Smooth muscle cell (in vitro differentiated cells): ENCODE data around the gene UPB1. TPM values are rescaled to one million over a fixed set of nuclear protein-coding genes. Genes with fewer than 3 reads are reported as not detected.

Experiments used
- DNase-seq: peaks from one replicate; lab custom pipeline; 2025; ENCODE audit not compliant: unreplicated experiment; lab: John Stamatoyannopoulos, UW
- H2AFZ ChIP-seq: fragments of 200-600 bp; sonication (generic); 2 replicates; pipeline ENCODE4 v1.6.0; 2016; ENCODE audit warnings: antibody characterized with exemption, low read depth, mild to moderate bottlenecking
- H3F3A ChIP-seq: fragments of 200-600 bp; sonication (generic); 2 replicates; pipeline ENCODE4 v1.6.0; 2017; ENCODE audit warnings: antibody characterized with exemption, low read depth
- H3K27ac ChIP-seq: fragments of 200-600 bp; sonication (generic); 2 replicates; pipeline ENCODE4 v1.5.1; 2016; ENCODE audit warnings: low read depth, mild to moderate bottlenecking
- H3K27me3 ChIP-seq: fragments of 200-600 bp; sonication (generic); 2 replicates; pipeline ENCODE4 v1.6.1; 2016; ENCODE audit warnings: low read depth, mild to moderate bottlenecking
- H3K36me3 ChIP-seq: fragments of 200-600 bp; sonication (generic); 2 replicates; pipeline ENCODE4 v1.5.1; 2016; ENCODE audit warnings: low read depth
- H3K4me1 ChIP-seq: fragments of 200-600 bp; sonication (generic); 2 replicates; pipeline ENCODE4 v1.5.1; 2016; ENCODE audit warnings: low read depth
- H3K4me2 ChIP-seq: fragments of 200-600 bp; sonication (generic); 2 replicates; pipeline ENCODE4 v1.6.0; 2016; ENCODE audit warnings: mild to moderate bottlenecking
- H3K4me3 ChIP-seq: fragments of 200-600 bp; sonication (generic); 2 replicates; pipeline ENCODE4 v1.5.1; 2016; ENCODE audit warnings: mild to moderate bottlenecking
- H3K79me2 ChIP-seq: fragments of 200-600 bp; sonication (generic); 2 replicates; pipeline ENCODE4 v1.6.0; 2016; ENCODE audit warnings: low read depth, mild to moderate bottlenecking
- H3K9ac ChIP-seq: fragments of 200-600 bp; sonication (generic); 2 replicates; pipeline ENCODE4 v1.6.0; 2016; ENCODE audit warnings: low read depth
- H3K9me3 ChIP-seq: fragments of 200-600 bp; sonication (generic); replicated peaks from 2 replicates; pipeline ENCODE4 v1.5.1; 2016; ENCODE audit warnings: low read depth
- H4K20me1 ChIP-seq: fragments of 200-600 bp; sonication (generic); 2 replicates; pipeline ENCODE4 v1.6.0; 2016; ENCODE audit warnings: low read depth
- WGBS: methylation state at CpG from one replicate; pipeline ENCODE4 v1.1.7; 2016; ENCODE audit warnings: low lambda C conversion rate; 5-methylcytosine and 5-hydroxymethylcytosine counted together
- polyA plus RNA-seq: library from polyadenylated mRNA; unstranded; fragments of >200 nt; fragmentation: Nextera tagmentation; extraction: Ambion mirVana; gene quantifications from 2 replicates; pipeline ENCODE4 v1.2.1, GENCODE V29; 2016
- total RNA-seq: library from RNA; depleted of rRNA; stranded (reverse); fragments of >200 nt; gene quantifications from 2 replicates; pipeline ENCODE4 v1.2.3, GENCODE V29; 2014
- TF ChIP-seq, protein P1 (sequence below): fragments of 200-600 bp; sonication (generic); IDR thresholded peaks from 2 replicates; pipeline ENCODE4 v1.5.1; 2017; ENCODE audit warnings: borderline replicate concordance, mild to moderate bottlenecking, antibody characterized with exemption; ENCODE audit not compliant: insufficient read depth, poor library complexity, severe bottlenecking

The UPB1 gene
- total and polyA plus RNA-seq, 2 experiments from 2014 or later, result 0.21 TPM; not detected in 1

DNA sequence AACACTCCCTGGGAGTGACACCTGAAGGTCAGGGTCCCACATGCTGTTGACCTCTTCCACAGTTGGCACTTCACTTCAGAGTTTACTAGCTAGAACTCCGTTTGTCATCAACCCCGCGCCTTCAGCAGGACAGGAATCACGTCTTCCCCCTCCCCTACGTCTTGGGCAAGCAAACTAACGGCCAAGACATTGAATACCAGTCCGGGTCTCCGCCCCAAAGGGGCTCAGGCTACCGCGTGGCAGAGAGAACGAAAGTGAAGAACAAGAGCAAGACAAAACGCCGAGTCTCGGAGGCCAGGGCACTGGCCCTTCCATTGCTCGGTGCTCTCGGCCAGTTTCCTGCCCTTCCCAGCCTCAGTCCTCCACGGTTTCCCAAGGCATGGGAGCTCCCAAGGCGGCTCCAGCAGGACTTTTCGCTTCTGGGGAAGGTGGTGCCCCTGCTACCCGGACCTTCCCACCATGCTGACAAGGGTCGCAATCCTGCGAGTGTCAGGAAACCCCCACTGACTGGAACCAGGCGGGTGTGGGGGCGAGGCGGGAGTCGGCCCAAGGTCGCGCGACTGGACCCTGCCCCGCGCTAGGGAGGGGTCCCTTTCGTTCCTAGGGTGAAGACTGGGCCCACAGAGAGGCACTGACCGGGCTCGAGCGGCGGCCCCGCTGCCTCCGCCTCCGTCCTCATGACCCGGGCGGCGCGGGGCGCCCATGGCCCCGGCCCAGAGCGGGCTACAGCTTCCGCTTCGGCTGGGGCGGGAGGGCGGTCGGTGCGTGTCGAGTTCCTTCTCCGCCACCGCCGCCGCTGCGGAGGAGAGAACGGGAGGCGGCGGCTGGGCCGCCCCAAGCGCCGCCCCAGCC lies 59.4 kb downstream of the UPB1 start, which contains the start of gene GUCD1:
TSS of gene GUCD1 (minus strand) at position 826 of the 852 bp plus-strand sequence. CDS start at position 679, 147 bp downstream.
- Histone ChIP-seq H3K4me3 (peak within 1 kb of the TSS; percentile 85), H3K79me2 (peaks cover 82% of the 10 kb centered on the region), H3K9ac (peak within 1 kb of the TSS; percentile 93), H3K9me3 (no peaks in the 10 kb centered on the region), H3K4me1 (peaks cover 17% of the 10 kb centered on the region), H3K36me3 (no peaks in the 10 kb centered on the region), H3K4me2 (peak within 1 kb of the TSS; percentile 91), H2AFZ (peak within 1 kb of the TSS; percentile 95), H3F3A (no peaks in the 10 kb centered on the region), H3K27ac (peak within 1 kb of the TSS; percentile 83), H4K20me1 (peaks cover 70% of the 10 kb centered on the region), H3K27me3 (no peaks in the 10 kb centered on the region)
- TF ChIP-seq, protein P1, sequence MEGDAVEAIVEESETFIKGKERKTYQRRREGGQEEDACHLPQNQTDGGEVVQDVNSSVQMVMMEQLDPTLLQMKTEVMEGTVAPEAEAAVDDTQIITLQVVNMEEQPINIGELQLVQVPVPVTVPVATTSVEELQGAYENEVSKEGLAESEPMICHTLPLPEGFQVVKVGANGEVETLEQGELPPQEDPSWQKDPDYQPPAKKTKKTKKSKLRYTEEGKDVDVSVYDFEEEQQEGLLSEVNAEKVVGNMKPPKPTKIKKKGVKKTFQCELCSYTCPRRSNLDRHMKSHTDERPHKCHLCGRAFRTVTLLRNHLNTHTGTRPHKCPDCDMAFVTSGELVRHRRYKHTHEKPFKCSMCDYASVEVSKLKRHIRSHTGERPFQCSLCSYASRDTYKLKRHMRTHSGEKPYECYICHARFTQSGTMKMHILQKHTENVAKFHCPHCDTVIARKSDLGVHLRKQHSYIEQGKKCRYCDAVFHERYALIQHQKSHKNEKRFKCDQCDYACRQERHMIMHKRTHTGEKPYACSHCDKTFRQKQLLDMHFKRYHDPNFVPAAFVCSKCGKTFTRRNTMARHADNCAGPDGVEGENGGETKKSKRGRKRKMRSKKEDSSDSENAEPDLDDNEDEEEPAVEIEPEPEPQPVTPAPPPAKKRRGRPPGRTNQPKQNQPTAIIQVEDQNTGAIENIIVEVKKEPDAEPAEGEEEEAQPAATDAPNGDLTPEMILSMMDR, result no peak
- under 1% methylated on average over 57 of the region's 64 CpGs for WGBS
- peak; percentile 40 for DNase-seq

DNA sequence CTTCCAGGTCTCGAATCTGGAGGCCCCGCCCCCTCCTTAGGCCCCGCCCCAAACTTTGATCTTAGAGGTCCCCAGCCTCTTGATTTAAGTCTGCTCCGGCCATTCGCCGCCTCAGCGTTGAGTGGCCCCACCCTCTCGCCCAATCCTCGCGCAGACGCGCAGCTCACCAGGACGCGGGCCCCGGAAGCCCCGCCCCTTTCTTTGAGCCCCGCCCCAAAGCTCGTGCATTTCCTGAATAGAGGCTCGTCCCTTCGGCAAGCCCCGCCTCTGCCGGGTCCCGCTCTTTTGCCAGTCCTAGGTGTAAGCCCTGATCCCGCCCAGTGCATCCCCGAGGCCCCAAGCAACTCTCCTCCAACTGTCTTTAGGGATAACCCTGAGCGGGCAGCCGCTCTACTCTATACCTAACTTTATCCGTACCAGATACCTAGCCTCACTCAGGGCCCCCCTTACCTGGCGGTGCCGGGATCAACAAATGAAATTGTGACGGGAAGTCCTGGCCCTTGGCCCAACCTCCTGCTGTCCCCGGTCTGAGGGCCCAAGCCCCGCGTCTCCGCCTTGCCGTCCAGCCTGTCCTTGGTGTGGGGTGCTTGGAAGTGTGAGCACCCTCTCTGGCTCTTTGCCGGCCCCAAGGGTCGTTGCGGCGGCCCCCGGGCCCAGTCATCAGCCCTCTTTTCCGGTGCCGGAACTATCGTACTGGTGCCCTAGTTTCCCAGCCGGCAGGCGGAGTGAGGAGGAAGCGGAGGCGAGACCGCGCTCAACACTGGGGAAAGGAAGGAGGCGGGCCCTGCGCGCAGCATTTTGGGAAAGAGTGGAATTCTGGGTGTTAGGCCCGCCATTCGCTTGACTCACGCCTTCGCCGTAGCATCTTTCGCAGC lies 60.3 kb downstream of the UPB1 start, which contains the start of gene SNRPD3:
TSS of gene SNRPD3 (plus strand) at position 835 of the 875 bp plus-strand sequence. CDS start 1,676 bp downstream, outside the sequence.
- 1% methylated on average over 55 of the region's 59 CpGs for WGBS
- TF ChIP-seq, protein P1, result no peak
- Histone ChIP-seq H3K79me2 (peaks cover 84% of the 10 kb centered on the region), H3F3A (no peaks in the 10 kb centered on the region), H3K27ac (peak within 1 kb of the TSS; percentile 83), H4K20me1 (peaks cover 69% of the 10 kb centered on the region), H3K9me3 (no peaks in the 10 kb centered on the region), H3K4me1 (peaks cover 17% of the 10 kb centered on the region), H3K4me3 (peak within 1 kb of the TSS; percentile 85), H3K4me2 (peak within 1 kb of the TSS; percentile 91), H2AFZ (peak within 1 kb of the TSS; percentile 95), H3K9ac (peak within 1 kb of the TSS; percentile 93), H3K27me3 (no peaks in the 10 kb centered on the region), H3K36me3 (no peaks in the 10 kb centered on the region)
- DNase-seq, result peak; percentile 99

DNA sequence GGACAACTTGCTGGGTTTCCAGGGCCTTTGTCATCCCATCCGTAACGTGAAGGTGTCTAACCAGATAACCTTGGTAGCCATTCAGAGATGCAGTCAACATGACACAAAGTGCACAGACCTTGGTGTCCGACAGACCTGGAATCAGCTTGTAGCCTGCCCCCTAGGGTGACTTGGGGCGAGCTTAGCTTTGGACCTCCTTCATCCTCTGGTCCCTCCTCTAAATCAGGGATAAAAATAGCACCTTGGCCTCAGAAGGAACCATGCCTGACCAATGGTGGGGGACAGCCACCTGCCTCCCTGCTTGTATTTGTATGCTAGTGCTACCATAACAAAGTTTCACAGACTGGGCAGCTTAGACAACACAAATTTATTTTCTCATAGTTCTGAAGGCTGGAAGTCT lies 64.3 kb downstream of the UPB1 start:
- Histone ChIP-seq H3K79me2 (peaks cover 84% of the 10 kb centered on the region), H3K4me1 (peaks cover 9% of the 10 kb centered on the region), H2AFZ (no peak overlapping the region), H3K27ac (no peak overlapping the region), H3K9ac (no peak overlapping the region), H4K20me1 (peaks cover 72% of the 10 kb centered on the region), H3K27me3 (no peaks in the 10 kb centered on the region), H3K36me3 (no peaks in the 10 kb centered on the region), H3K4me2 (no peak overlapping the region), H3K4me3 (no peak overlapping the region), H3K9me3 (no peaks in the 10 kb centered on the region), H3F3A (peaks cover 3% of the 10 kb centered on the region)
- WGBS, result 98% methylated on average over 4 of the region's 4 CpGs
- no peak for DNase-seq
- TF ChIP-seq, protein P1, result no peak
